Measurements from ENCODE around the gene TTC22. TPM values are rescaled to one million over a fixed set of nuclear protein-coding genes. Genes with fewer than 3 reads are reported as not detected.

TTC22 gene
- total RNA-seq, 1 donor from 2014 or later: 0.08 TPM

DNA sequence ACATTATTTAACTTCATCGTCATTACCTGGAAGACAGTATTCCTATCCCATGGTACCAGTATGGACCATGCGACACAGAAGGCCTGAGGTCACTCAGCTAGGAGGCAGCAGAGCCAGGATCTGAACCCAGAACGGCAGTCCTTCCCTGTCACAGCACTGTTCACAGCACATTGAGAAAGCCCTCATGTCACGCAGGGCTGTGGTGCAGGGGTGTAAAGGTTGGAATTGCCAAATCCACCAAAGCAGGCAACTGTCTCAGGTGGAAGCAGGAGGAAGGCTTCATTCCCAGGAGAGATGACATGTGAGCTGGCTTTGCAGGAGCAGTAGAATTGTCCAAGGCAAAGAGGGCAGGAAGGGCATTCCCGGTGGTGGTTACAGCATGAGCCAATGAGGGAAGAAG, 9.9 kb upstream of the TTC22 start:
- DNase-seq (ENCODE audit: low spot score): peak; percentile 36
- intact Hi-C loops (cut with DNase I): loop anchor here (2.0 to 5.0 kb wide), 2 partner anchors 734 to 950 kb away; no protein-coding TSS in a partner anchor

DNA sequence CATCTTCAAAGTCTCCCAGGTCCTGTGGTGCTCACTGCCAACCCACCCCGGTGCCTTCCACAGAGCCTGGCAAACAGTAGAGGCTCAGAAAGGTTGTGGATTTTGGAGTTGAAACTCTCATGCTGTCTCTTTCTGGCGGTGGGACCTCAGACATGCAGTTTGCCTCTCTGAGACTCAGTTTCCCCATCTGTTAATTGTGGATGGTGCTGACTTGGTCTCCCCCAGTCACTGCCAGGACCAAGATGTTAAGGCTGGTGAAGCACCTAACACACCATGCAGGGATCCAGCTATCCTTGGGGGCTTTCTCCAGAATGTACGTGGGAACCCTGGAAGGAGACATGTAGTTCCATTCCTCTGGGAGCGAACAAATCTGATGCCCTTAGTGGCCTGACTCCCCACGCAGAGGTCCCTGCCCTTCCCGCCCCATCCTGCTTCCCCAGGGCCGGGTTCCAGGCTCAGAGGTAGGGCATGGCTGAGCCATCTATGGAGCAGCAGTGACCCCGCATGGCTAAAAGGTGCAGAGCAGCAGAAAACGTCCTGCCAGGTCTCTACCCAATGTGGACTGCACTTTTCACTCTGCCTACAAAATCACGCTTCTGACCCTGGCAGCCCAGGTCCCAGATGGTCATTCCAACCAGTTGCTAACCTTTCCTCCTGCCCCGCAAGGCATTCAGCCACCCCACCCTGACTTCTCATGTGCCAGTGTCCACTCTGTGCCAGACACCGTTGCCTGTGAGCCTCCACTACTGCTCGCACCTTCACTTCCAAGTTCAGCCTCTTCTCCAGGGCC, 9.2 kb upstream of the TTC22 start:
- DNase-seq (ENCODE audit: low spot score): no peak
- intact Hi-C loops (cut with DNase I): loop anchor here (2.0 to 5.0 kb wide), 2 partner anchors 733 to 950 kb away; no protein-coding TSS in a partner anchor

DNA sequence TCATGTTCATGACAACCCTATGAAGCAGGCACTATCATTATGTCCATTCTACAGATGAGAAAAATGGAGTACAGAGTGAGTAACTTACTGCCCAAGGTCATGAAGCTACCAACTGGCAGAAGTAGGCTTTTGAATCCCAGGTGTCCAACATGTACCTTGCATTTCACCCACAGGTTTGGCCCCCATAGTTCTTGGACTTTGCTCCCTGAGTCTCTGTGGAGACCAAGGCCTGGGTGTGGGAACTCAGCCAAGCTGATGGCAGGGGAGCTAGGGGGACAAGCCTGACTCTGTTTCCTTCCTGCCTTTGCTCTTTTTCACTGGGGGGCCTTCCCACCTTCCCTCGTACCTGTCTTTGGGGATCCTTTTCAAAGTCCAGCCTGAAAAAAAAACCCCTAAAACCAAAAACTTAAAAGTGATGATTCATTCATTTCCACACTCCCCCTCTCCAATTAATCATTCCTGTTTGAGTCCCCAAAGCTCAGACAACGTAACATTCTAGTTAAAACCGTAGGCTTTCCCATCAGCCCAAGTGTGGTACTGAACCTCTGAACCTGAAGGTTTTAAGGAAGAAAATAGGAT, 8.5 kb upstream of the TTC22 start:
- no peak for DNase-seq (ENCODE audit: low spot score)
- intact Hi-C loops (cut with DNase I): loop anchor here (2.0 to 10.0 kb wide), 3 partner anchors 315 to 949 kb away; no protein-coding TSS in a partner anchor

DNA sequence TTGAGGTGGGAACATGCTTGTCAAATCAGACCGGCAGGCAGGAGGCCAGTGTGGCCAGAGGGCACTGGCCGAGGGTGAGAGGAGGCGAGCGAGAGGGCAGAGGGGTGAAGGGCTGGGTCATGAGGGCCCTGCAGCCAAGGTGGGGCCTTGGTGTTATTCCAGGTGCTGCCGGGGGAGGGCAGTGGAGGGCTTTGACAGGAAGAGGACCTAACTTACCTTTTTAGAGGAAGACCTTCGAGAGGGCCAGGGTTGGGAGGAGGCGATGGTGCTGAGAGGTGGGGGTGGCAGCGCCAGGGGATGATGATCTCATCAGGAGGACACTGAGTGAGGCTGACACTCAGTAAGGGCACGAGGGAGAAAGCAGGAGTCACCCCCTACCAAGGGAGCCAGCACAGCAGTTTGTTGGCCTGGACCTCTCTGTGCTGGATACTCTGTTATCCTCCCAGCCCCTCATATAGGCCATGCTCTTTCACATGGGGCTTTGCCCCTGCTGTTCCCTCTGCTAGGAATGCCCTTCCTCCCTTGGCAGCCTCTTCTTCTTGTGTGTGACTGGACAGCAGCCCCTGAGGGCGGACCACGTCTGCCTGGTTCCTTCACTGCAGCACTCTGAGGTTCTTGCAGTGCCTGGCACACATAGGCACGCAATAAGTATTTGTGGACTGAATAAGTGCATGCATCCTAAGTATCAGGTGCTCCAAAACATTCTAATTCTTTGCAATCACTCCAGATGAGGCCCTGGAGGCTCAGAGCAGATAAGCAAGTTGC, 7.5 kb upstream of the TTC22 start:
- intact Hi-C loops (cut with DNase I): loop anchor here (10.0 kb wide), 1 partner anchor 314 kb away; no protein-coding TSS in a partner anchor

DNA sequence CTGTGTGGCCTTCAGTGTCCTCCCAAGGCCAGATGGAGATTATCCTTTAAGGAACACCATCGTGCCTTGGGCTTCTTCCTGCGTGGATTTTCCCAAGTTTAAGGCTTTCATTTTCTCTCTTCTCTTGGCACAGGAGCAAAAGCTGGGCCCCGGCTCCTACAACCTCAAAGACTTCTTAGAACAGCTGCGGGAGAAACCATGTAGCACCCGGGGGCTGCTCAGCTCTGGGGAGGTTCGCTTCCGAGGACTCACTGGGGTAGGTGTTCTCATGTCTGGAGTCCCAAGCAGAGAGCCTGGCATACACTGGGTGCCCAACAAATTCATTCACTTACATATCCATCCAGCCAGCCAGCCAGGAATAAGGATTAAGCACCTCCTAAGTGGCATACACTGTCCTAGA, 6.6 kb upstream of the TTC22 start:
- DNase-seq (ENCODE audit: low spot score): peak; percentile 72
- intact Hi-C loops (cut with DNase I): loop anchor here (10.0 kb wide), 1 partner anchor 313 kb away; no protein-coding TSS in a partner anchor

More for the DNA sequence above, 7.5 kb upstream of the TTC22 start:
- DNase-seq (ENCODE audit: low spot score): peak; percentile 24

DNA sequence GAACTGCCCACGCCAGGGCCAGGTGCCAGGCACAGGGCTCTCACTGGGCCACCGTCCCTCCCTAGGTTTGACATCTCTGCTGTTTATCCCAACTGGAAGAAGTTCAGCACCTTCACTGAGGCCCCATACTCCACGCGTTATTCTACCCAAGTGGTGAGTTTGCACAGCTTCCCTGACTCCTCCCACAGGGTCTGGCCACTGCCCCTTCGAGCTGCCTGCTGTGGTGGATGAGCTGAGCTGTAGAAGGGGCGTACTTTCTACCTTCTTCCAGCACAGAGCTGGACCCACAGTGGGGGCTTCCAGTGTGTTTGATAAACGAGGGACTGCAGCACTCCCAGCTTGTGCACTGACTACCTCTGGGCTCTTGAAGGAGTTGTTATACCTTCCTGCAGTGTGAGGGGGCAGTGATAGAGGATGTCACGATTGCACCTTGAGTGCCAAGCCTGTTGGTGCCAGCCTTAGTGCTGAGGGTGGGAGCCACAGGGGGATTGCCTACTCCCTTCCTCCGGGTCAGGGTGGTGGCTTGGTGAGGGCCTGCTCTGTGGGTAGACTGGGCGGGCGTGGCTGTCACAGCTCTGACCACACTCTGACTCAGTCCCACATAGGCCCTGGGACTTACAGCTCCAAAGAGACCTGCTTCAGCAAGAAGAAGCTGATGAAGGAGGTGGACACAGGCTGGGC, 5.9 kb upstream of the TTC22 start:
- intact Hi-C loops (cut with DNase I): loop anchor here (10.0 kb wide), 1 partner anchor 312 kb away; no protein-coding TSS in a partner anchor
- DNase-seq (ENCODE audit: low spot score): peak; percentile 62

DNA sequence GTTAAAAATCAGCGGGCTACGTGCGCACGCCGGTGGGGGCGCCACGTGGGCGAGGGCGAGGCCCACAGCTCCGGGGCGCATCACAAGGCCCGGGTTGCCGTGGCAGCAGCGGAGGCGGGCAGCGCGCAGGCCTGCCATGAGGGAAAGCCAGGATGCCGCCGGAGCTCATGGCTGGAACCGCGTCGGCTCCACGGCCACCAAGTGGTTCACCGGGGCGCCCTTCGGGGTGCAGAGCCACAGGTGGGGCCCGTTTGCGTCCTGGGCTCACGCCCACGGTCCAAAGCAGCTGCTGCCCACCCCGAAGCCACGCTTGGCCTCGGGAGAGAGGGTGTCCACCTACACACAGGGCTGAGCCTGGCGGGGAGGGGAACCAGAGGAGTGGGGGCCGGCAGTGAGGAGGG, 4.9 kb upstream of the TTC22 start:
- DNase-seq (ENCODE audit: low spot score): peak; percentile 26
- intact Hi-C loops (cut with DNase I): loop anchor here (10.0 kb wide), 1 partner anchor 311 kb away; no protein-coding TSS in a partner anchor

DNA sequence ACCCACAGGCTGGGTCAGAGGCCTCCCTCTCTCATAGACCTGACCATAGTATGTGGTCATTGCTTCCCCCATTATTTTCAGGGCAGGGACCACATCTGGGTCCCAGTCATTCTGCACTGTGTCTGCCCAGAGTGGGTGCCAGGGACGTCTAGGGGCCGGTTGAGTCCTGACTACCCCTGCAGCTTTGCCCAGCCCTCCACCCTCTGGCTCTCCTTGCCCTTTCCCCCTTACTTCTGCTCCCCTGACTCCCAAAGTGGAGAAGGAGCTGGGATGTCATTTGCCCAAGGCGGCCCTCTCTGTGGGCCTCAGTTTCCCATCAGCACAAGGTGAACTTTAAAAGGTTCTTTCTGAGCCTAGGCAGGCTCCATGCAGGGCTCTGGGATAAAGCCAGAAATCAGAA, 4.3 kb upstream of the TTC22 start:
- peak; percentile 47 for DNase-seq (ENCODE audit: low spot score)
- intact Hi-C loops (cut with DNase I): loop anchor here (10.0 kb wide), 1 partner anchor 311 kb away; no protein-coding TSS in a partner anchor

DNA sequence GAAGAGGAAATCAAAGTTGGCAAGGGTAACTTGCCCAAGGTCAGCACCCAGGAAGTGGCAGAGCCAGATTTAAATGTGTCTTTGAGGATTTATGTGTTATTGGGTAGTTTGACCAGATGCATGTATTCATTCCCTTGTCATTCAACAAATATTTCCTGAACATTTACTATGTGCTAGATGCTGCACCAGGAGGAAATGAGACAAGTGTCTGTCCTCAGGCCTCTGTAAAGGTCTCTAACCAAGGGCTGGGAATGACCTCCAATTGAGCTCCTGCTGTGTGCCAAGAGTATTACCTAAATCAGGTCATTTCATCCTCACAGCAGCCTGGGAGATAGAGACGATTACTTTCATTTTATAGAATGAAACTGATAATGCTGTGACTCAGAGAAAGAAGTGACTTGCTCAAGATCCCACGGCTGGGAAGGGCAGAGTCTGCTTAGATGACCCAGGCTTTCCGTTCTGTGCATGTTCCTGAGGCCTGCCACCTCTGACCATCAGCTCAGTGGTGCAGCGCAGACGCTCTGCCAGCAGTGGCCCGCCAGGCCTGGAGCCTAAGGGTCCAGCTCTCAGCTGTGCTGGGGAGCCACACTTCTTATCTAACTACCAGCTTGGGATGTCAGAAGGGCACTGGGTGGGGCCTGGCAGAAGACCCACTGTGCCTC, 3.5 kb upstream of the TTC22 start:
- intact Hi-C loops (cut with DNase I): loop anchor here (10.0 kb wide), 1 partner anchor 310 kb away; no protein-coding TSS in a partner anchor
- peak; percentile 53 for DNase-seq (ENCODE audit: low spot score)

DNA sequence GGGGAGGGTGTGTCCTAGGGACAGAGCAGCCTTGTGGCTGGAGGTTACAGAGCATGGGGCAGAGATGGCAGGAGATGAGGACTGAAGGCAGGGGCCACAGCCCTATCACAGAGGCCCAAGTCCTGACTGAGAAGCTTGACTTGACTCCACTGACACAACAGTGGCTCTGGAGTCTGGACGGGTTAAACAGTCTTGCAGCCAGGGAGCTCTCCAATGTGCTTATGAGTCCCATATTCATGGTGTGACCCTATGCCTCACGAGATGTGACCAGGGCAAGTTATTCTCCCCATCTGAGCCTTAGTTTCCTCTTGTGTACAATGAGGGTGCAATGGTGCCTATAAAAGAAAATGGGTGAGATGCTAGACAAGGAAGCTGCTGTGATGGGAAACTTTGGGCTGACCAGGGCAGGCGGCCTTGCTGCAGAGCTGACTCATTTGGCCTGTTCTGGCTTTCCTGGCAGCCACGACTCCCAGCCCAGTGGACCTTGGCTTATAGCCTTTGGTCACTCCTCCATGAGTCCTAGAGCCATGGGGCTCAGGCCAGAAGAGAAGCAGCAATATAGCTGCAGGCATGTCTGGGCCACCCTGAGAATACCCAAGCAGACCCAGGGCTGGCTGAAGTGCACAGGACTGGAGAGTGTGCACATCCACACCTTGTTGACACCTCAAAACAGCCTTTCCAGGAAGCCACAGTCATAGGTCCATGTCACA, 2.8 kb upstream of the TTC22 start:
- intact Hi-C loops (cut with DNase I): loop anchor here (10.0 kb wide), 1 partner anchor 309 kb away; no protein-coding TSS in a partner anchor
- DNase-seq (ENCODE audit: low spot score): peak; percentile 44

DNA sequence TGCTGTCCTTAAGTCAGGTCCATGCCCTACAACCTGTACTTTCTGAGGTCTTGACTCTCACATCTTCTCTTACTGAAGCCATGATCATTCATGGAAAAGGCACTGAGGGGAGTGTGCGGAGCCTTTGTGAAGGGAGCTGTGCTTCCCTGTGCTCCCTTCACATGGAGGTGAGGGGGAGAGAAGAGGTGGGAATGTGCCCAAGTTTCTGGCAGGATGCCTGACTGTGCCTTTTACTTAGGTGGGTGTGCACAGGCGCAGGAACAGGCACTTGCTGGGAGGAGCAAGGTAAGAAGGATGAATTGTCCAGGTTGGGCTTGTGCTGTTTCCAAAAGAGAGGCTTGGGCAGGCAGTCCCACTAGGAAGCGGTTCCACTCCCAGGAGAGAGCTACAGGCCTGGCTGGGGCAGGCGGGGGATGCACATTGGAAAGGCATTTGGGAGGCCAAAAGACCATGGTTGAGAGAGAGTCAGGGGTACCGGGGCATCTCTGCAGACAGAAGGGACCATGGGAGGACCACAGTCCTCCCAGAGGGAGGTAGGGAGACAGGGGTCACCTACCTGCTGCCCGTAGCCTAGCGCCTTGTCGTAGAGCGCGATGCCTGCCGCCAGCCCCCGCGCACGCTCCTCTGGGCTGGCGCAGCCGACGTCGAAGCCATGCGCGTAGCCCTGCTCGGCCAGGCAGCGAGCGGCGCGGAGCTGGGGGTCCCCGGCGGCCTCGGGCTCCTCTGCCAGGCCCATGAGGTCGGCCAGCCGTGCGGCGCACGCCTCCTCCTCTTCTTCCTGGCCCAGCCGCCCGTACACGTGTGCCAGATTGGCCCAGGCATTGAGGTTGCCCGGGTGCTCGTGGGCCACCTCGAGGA, 853 bp downstream of the TTC22 start:
- DNase-seq (ENCODE audit: low spot score): peak; percentile 43
- intact Hi-C loops (cut with DNase I): loop anchor here (10.0 kb wide), 1 partner anchor 305 kb away; no protein-coding TSS in a partner anchor

DNA sequence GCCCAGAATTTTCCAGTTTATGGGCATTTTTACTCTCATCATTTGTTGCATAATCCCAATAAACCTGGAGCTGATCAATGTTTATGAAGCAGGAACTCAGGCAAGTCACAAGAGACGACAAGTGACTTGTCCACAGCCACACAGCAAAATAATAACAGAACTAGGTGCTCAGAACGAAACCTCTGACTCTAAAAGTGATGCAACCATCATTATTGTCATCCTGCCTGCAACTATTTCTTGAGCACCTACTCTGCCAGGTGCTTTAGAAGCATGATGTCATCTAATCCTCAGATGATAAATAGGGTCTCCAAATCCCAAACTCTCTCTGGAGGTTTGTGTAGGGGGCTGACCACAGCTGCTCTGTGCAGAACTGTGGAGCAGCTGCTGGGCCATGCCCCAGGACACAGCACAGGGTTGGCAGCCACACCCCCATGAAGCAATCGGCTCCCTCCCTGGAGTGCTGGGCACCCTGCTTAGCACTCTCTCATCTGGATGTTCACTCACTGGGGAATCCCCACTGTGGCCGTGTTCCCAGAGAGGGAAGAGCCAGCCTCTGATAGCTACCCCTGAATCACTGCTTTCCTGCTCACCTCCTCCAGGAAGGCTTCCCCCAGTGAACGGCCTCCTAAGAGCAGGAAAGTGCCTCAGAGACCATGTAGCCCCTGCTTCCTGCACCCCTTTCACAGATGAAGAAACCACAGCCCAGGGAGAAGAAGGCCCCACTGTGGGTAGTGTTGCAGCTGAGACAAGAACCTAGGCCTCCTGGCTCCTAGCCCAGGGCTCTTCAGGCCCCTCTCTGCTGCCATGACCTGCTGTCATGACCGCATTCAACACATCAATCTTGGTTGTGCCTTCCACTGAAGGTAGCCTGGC, 2.1 kb downstream of the TTC22 start:
- intact Hi-C loops (cut with DNase I): no loop called here
- peak; percentile 49 for DNase-seq (ENCODE audit: low spot score)

DNA sequence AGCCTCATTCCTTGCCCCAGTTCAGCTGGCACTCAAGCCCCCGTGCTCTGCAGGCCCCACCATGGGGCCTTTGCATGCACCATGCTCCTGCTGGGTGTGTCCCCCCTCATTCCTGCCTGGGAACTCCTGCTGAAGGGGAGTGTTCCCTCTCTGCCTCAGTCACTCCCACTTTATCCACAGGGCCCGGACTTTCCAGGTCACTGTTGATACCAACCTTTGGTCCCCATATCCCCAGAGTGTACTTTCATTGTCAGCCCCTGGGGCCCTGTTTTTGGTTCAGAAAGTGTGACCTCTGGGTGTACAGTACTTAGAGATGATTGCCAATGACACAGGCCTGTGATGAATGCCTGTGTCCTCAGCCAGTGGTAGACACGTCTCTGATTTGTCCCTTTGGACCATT, 2.9 kb downstream of the TTC22 start:
- DNase-seq (ENCODE audit: low spot score): peak; percentile 47
- intact Hi-C loops (cut with DNase I): no loop called here

DNA sequence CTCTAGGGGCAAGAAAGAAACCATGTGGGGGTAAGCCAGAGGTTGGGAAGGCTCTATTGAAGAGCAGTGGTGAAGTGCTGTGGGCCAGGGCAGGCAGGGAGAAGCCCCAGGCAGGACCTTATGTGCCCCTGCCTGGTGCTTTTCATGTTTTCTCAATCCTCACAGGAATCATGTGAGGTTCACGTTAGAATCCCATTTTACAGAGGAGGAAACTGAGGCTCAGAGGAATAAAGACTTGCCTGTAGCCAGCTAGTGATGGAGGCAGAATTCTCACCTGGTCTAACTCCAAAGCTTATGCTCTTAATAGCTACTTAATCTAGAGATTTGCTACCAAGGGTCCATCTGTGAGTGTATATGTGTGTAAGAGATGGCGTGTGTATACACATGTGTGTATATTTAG, 4.2 kb downstream of the TTC22 start:
- no peak for DNase-seq (ENCODE audit: low spot score)
- intact Hi-C loops (cut with DNase I): no loop called here

DNA sequence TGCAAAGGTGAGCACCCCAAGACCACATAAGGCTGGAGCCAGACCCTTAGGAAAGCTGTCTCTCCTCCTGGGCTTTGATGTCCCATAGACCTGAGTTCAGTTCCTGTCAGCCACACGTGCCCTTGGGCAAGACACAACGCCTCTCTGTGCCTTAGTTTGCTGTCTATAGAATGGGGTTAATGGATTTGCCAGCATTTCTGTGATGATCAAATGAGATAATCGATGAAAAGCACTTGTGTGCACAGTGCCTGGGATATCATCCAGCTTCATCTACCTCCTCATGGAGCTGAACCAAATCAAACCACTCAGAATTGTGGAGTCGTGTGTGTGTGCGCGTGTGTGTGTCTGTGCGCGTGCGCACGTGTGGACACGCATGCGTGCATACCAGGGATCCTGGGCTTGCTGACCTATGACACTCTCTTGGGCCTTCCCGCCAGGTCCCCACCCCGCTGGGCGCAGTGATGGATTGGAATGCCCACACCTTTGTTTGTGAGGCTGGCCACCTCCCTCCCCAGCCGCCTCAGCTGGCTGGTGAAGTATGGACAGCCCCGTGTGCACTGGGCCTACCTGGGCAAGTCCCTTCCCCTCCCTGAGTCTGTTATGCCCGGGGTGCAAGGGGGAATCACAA, 5.2 kb downstream of the TTC22 start:
- intact Hi-C loops (cut with DNase I): no loop called here
- DNase-seq (ENCODE audit: low spot score): no peak

DNA sequence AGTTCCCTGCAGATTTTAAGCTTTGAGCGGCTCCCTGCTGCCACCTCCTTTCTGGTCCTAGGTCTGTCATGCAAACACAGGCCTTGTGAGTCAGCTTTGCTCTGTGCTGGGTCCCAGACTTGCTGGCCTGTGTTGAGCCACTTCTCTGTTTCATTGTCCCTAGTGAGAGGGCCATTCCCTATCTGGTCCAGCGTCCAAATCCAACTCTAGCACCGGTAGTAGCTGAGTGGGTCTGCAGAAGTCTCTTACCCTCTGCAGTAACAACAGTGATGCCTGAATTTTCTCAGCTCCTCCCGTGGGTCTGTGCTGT, 5.8 kb downstream of the TTC22 start:
- intact Hi-C loops (cut with DNase I): no loop called here
- DNase-seq (ENCODE audit: low spot score): no peak
